Activated T-cell treated with anti-CD3 and anti-CD28 coated beads, Interleukin-2, amount 50 U/mL, for 4 hours (primary cell): Measurements from ENCODE around the gene KCTD5. TPM values are rescaled to one million over a fixed set of nuclear protein-coding genes. Genes with fewer than 3 reads are reported as not detected.
"Not testable (repeated sequence)": the region's sequence is repeated elsewhere in the genome, so short reads cannot be mapped to it uniquely, and the experiment has no call there.

Source experiments
- ATAC-seq, 2 donors: fragments of 200-7000 bp; cut with Tn5 transposase; one replicate each; pipeline ENCODE4 v1.10.0; 2021
- DNase-seq: peaks from one replicate; pipeline ENCODE4 v3.0.0-alpha.2; 2020
- H3K27me3 Mint-ChIP-seq: one replicate; pipeline ENCODE4 v1.8.0; 2021; ENCODE audit warnings: low read depth, mixed read lengths
- H3K36me3 Mint-ChIP-seq: one replicate; pipeline ENCODE4 v1.8.0; 2022; ENCODE audit warnings: mixed read lengths; ENCODE audit not compliant: insufficient read depth
- H3K4me1 Mint-ChIP-seq: one replicate; pipeline ENCODE4 v1.8.0; 2021; ENCODE audit warnings: low read depth, mixed read lengths
- H3K4me3 Mint-ChIP-seq: one replicate; pipeline ENCODE4 v1.8.0; 2021; ENCODE audit warnings: mild to moderate bottlenecking, moderate library complexity, mixed read lengths
- H3K9me3 Mint-ChIP-seq: one replicate; pipeline ENCODE4 v1.8.0; 2021; ENCODE audit warnings: mixed read lengths
- total RNA-seq, 3 donors: library from RNA; stranded (reverse); gene quantifications; one replicate each; pipeline ENCODE4 v1.2.1, GENCODE V29; 2021

Gene KCTD5
- total RNA-seq, 3 donors from 2014 or later, result 38.7 to 56.1 (median 42.0) TPM

- no peaks in the 10 kb centered on the region for H3K36me3 Mint-ChIP-seq
These were observed 33.2 kb downstream of the KCTD5 start for GRCh38 chr16:2715519-2715918.

DNA sequence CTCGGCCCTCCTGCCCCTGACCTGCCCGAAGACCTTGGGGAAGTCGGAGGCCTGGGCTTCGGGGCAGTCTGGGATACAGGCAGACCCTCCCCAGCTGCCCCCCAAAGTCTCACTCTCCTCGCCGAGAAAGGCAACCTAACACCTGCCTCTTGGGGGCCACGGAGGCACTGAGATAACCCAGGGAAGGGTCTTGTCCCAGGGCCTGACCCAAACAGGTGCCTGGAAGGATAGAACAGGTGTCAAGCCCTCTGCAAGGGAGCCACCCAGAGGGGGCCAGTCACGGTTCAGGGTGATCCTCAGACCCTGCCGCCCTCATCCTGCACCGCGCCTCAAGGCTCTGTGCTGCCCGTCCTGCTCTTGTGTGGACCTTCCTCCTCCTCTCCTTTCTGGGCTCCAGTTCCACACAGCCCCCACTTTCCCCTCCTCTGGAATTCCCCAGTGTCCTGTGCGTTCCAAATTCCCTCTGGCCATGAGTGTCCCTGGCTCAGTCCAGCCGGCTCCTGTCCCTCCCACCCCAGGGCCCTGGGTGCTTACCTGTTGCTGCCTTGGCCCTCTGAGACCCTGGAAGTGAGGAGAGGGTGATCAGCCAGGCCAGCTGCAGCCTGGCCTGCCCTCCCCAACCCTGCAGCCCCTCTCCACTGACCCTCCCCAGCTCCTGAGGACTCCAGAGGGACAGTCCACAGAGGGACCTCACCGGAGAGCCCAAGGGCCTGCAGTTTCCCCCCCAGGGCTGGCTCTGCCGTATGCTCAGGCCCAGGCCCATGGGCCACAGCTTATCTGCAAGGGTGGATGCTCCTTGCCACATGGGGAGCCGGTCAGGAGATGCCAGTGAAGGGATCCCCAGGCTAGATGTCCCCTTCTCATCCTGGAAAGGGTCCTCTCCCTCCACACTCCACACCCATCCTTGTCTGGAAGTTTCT lies 33.9 kb downstream of the KCTD5 start:
- ATAC-seq (no peak), DNase-seq (no peak)
- Mint-ChIP-seq H3K4me1 (peaks cover 7% of the 10 kb centered on the region), H3K4me3 (peak overlapping the region; percentile 31), H3K27me3 (no peaks in the 10 kb centered on the region), H3K9me3 (no peaks in the 10 kb centered on the region), H3K36me3 (no peaks in the 10 kb centered on the region)

More at GRCh38 chr16:2715519-2715918, 33.2 kb downstream of the KCTD5 start:
- Mint-ChIP-seq H3K4me3 (no peak overlapping the region), H3K4me1 (peaks cover 7% of the 10 kb centered on the region), H3K9me3 (no peaks in the 10 kb centered on the region), H3K27me3 (no peaks in the 10 kb centered on the region)
- ATAC-seq, result peak; percentile 89 to 92
- peak; percentile 79 for DNase-seq

DNA sequence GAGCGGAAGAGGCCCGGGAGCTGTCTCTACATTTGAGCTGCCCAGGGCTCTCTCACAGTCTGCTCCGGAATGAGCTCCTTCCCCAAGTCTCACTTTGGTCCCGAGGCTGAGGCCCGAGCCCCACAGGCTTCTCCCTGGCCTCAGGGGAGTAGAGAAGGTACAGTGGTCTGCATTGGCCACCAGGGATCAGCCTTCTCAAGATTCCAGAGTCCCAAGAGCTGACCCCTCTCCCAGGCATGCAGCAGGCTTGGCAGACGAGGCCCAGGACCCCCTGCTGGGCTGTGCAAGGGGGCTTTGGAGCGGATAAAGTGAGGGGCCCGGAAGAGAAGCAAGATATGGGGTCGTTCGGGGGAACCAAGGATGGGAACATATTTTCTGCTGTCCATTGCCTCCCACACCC lies 34.6 kb downstream of the KCTD5 start:
- Mint-ChIP-seq H3K4me1 (peaks cover 7% of the 10 kb centered on the region), H3K9me3 (no peaks in the 10 kb centered on the region), H3K4me3 (no peak overlapping the region), H3K27me3 (no peaks in the 10 kb centered on the region), H3K36me3 (no peaks in the 10 kb centered on the region)
- ATAC-seq (no peak), DNase-seq (no peak)

- Mint-ChIP-seq H3K27me3 (no peaks in the 10 kb centered on the region), H3K36me3 (no peaks in the 10 kb centered on the region), H3K9me3 (no peaks in the 10 kb centered on the region), H3K4me3 (no peak overlapping the region), H3K4me1 (peaks cover 7% of the 10 kb centered on the region)
- ATAC-seq (no peak), DNase-seq (no peak)
These were observed 35.3 kb downstream of the KCTD5 start for GRCh38 chr16:2717383-2718263.

DNA sequence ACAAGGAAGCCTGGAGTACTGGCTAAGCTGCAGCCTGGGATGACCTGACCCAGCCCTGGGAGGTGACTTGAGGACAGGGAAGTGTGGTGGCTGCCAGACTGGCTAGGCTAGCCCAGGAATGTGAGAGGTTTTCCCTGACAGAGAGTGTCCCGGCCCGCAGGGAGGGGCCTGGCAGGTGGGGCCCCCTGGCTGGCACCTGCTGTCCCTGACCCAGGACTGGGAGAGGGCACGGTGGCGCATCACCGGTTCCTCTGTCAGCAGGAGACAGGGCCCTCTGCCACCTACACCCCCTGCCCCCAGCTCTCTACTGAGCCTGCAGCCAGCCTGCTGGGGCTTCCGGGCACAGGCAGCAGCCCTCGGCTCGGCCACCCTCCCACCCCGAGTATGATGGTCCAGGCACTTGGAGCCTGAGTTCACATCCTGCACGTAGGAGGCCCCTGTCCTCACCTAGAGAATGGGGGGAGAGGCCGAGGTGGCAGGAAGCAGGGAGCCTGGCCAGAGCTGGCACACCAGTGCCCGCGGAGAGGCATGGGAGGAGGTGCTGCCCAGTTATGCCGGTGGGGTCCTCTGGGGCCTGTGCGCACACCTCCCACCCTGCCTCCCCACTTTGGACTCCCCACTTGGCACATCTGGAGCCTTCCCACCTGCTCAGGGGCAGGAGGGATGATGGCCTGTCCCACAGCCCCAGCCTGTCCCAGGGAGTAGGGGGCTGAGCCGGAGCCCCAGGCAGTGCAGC lies 37.2 kb downstream of the KCTD5 start:
- peaks cover 7% of the 10 kb centered on the region for H3K4me1 Mint-ChIP-seq

GRCh38 chr16:2720064-2720457 lies 37.7 kb downstream of the KCTD5 start, which contains the start of gene PRSS27:
Gene PRSS27 (minus strand): TSS chr16:2720224. CDS start chr16:2720160, 64 bp downstream.
- Mint-ChIP-seq H3K4me1 (peaks cover 4% of the 10 kb centered on the region), H3K27me3 (peaks cover 7% of the 10 kb centered on the region)
- DNase-seq, result no peak

More for the DNA sequence above, 37.2 kb downstream of the KCTD5 start:
- ATAC-seq (no peak), DNase-seq (no peak)
- Mint-ChIP-seq H3K36me3 (no peaks in the 10 kb centered on the region), H3K27me3 (peaks cover 5% of the 10 kb centered on the region), H3K9me3 (no peaks in the 10 kb centered on the region), H3K4me3 (no peak overlapping the region)

GRCh38 chr16:2720719-2721633 lies 38.7 kb downstream of the KCTD5 start:
- Mint-ChIP-seq H3K36me3 (no peaks in the 10 kb centered on the region), H3K4me3 (peak overlapping the region; percentile 78), H3K27me3 (peaks cover 11% of the 10 kb centered on the region), H3K9me3 (no peaks in the 10 kb centered on the region), H3K4me1 (peaks cover under 1% of the 10 kb centered on the region)
- ATAC-seq, result peak; percentile 94
- peak; percentile 78 for DNase-seq

More at GRCh38 chr16:2720064-2720457, 37.7 kb downstream of the KCTD5 start, which contains the start of gene PRSS27:
- H3K9me3 Mint-ChIP-seq, result no peaks in the 10 kb centered on the region
- H3K36me3 Mint-ChIP-seq, result no peaks in the 10 kb centered on the region
- no peak for ATAC-seq
- H3K4me3 Mint-ChIP-seq, result peak within 1 kb of the TSS; percentile 78

DNA sequence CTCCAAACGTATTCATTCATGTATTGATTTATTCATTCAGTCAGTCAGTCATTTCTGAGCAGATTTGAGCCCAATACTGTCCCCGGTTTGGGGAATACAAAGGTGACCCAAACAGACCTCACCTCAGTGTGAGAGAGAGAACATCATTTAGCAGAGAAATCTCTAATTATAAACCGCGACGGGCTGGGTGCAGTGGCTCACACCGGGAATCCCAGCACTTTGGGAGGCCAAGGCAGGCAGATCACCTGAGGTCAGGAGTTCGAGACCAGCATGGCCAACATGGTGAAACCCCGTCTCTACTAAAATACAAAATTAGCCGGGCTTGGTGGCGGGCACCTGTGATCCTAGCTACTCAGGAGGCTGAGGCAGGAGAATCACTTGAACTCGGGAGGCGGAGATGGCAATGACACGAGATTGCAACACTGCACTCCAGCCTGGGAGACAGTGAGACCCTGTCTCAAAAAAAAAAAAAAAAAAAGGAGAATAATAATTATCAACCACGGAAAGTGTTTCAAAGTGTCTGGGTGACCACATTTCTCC lies 39.4 kb downstream of the KCTD5 start:
- H3K36me3 Mint-ChIP-seq, DNase-seq, H3K4me1 Mint-ChIP-seq, ATAC-seq, H3K9me3 Mint-ChIP-seq: not testable (repeated sequence)
- peaks cover 11% of the 10 kb centered on the region for H3K27me3 Mint-ChIP-seq
- peak overlapping the region; percentile 68 for H3K4me3 Mint-ChIP-seq

GRCh38 chr16:2724088-2724676 lies 41.9 kb downstream of the KCTD5 start:
- H3K9me3 Mint-ChIP-seq, result no peaks in the 10 kb centered on the region
- no peak for DNase-seq
- peaks cover 3% of the 10 kb centered on the region for H3K4me1 Mint-ChIP-seq
- peaks cover 11% of the 10 kb centered on the region for H3K27me3 Mint-ChIP-seq
- no peak for ATAC-seq
- no peaks in the 10 kb centered on the region for H3K36me3 Mint-ChIP-seq
- no peak overlapping the region for H3K4me3 Mint-ChIP-seq

DNA sequence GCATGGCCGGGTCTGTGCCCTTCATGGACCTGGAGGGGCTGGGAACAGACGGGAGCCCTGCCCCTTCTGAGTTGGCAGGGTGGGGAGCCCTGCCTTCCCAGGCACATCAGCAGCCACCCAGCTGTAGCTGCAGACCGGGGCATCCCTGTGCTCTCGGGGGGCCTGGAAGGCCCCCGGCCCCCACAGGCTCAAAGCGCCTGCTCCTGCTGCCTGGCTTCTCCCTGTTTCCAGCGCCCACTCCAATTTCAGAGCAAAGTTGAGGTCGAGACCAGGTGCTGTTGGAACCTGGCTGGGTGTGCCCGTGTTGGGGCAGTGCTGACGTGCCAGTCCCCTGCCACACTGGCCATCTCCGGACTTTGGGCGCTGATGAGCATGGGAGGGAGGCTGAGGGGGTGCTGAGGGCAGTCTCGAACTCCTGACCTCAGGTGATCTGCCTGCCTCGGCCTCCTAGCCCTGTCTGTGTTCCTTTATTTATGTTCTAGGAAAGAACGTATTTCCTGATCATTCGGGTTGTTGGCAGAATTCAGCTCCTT lies 42.6 kb downstream of the KCTD5 start:
- no peak overlapping the region for H3K4me3 Mint-ChIP-seq
- ATAC-seq (no peak), DNase-seq (no peak)
- no peaks in the 10 kb centered on the region for H3K36me3 Mint-ChIP-seq
- peaks cover 3% of the 10 kb centered on the region for H3K4me1 Mint-ChIP-seq
- peaks cover 11% of the 10 kb centered on the region for H3K27me3 Mint-ChIP-seq
- H3K9me3 Mint-ChIP-seq, result no peaks in the 10 kb centered on the region

GRCh38 chr16:2726923-2727322 lies 44.6 kb downstream of the KCTD5 start:
- ATAC-seq (no peak), DNase-seq (no peak)
- H3K27me3 Mint-ChIP-seq, result peaks cover 11% of the 10 kb centered on the region
- H3K4me3 Mint-ChIP-seq, result no peak overlapping the region
- peaks cover 3% of the 10 kb centered on the region for H3K4me1 Mint-ChIP-seq
- no peaks in the 10 kb centered on the region for H3K36me3 Mint-ChIP-seq
- H3K9me3 Mint-ChIP-seq, result no peaks in the 10 kb centered on the region

DNA sequence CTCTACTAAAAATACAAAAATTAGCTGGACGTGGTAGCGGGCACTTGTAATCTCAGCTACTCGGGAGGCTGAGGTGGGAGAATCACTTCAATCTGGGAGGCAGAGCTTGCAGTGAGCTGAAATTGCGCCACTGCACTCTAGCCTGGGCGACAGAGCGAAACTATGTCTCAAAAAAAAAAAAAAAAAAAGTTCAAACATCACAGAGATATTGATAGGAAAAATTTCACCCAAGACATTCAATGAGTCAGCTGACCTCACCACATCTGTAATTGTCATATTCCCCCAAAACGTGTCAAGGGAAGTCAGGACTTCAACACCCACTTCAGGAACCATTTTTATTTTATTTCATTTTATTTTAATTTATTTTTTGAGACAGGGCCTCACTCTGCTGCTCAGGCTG lies 45.7 kb downstream of the KCTD5 start:
- DNase-seq (no peak), ATAC-seq (no peak)
- peaks cover 3% of the 10 kb centered on the region for H3K4me1 Mint-ChIP-seq
- H3K27me3 Mint-ChIP-seq, result peaks cover 11% of the 10 kb centered on the region
- H3K36me3 Mint-ChIP-seq, result no peaks in the 10 kb centered on the region
- H3K9me3 Mint-ChIP-seq, result no peaks in the 10 kb centered on the region
- H3K4me3 Mint-ChIP-seq, result no peak overlapping the region
